GM19351 (cell line): ENCODE results near the gene GNL1.
"Not testable (repeated sequence)": the region's sequence is repeated elsewhere in the genome, so short reads cannot be mapped to it uniquely, and the experiment has no call there.

Experiments used
- ATAC-seq: cut with Tn5 transposase; IDR thresholded peaks from one replicate; pipeline ENCODE4 v1.9.1; 2021; ENCODE audit warnings: mild to moderate bottlenecking, moderate library complexity; ENCODE audit not compliant: unreplicated experiment

GNL1 gene

GRCh38 chr6:30533460-30534294, 22.6 kb downstream of the GNL1 start:
- ATAC-seq: no peak

- ATAC-seq: no peak
Measured at GRCh38 chr6:30530014-30530413, 26.3 kb downstream of the GNL1 start.

- ATAC-seq: not testable (repeated sequence)
Measured at GRCh38 chr6:30529349-30529875, 26.9 kb downstream of the GNL1 start.

GRCh38 chr6:30526444-30526843, 29.8 kb downstream of the GNL1 start:
- not testable (repeated sequence) for ATAC-seq

- ATAC-seq: not testable (repeated sequence)
Measured at GRCh38 chr6:30521952-30522351, 34.3 kb downstream of the GNL1 start.

GRCh38 chr6:30521082-30521481, 35.2 kb downstream of the GNL1 start:
- not testable (repeated sequence) for ATAC-seq

- ATAC-seq: no peak
Measured at GRCh38 chr6:30520522-30520921, 35.8 kb downstream of the GNL1 start.

GRCh38 chr6:30518505-30519145, 37.7 kb downstream of the GNL1 start:
- not testable (repeated sequence) for ATAC-seq

GRCh38 chr6:30517767-30518504, 38.4 kb downstream of the GNL1 start:
- ATAC-seq: not testable (repeated sequence)

- not testable (repeated sequence) for ATAC-seq
Measured at GRCh38 chr6:30516754-30517076, 39.6 kb downstream of the GNL1 start.

- ATAC-seq: peak; percentile 76
Measured at GRCh38 chr6:30515944-30516753, 40.1 kb downstream of the GNL1 start.

GRCh38 chr6:30515106-30515505, 41.2 kb downstream of the GNL1 start:
- no peak for ATAC-seq

GRCh38 chr6:30513451-30513850, 42.8 kb downstream of the GNL1 start:
- ATAC-seq: no peak

GRCh38 chr6:30511169-30511546, 45.1 kb downstream of the GNL1 start:
- no peak for ATAC-seq

GRCh38 chr6:30510419-30511168, 45.7 kb downstream of the GNL1 start:
- no peak for ATAC-seq

GRCh38 chr6:30508890-30509736, 47.2 kb downstream of the GNL1 start:
- ATAC-seq: no peak

- no peak for ATAC-seq
Measured at GRCh38 chr6:30507849-30508827, 48.2 kb downstream of the GNL1 start.
